Measurements from ENCODE around the gene P2RY11. TPM values are rescaled to one million over a fixed set of nuclear protein-coding genes. Genes with fewer than 3 reads are reported as not detected.

P2RY11 gene
- total RNA-seq, 1 experiment from 2014 or later, result 60.6 TPM

DNA sequence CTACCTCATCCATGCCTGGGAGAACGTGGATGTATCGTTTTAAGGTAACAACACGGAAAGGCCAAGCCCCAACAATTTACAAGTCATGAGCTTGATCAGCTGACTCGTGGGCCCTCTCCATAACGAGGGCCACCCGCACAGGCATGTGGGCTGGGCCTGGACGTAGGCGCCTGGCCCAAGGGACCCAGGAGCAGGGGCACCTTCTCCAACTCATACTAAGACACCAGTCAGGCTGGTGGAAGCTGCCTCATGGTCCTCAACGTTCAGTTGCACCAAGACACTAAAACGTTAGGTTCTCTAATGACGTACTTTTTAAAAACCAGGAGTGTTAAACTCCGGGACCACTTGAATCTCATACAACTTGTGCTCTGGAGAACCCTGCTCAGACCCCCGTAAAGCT is 30.0 kb downstream of the P2RY11 start:
- Histone ChIP-seq H3K79me1 (ENCODE audit: insufficient read depth, low read depth, low read length, poor library complexity, severe bottlenecking) (no peaks in the 10 kb centered on the region), H4K20me1 (ENCODE audit: control insufficient read depth, insufficient read depth, insufficient read length) (no peaks in the 10 kb centered on the region), H2BK5ac (ENCODE audit: insufficient read length, low read length) (no peak overlapping the region), H2BK120ac (ENCODE audit: low read depth, low read length, poor library complexity, severe bottlenecking) (no peak overlapping the region), H3K79me2 (ENCODE audit: insufficient read depth, low read length) (0 out of 2 replicates have a peak, but pooled peaks cover 2% of the 10 kb centered on the region), H2BK20ac (ENCODE audit: low read depth, low read length, poor library complexity, severe bottlenecking) (no peak overlapping the region), H3K18ac (ENCODE audit: insufficient read length, low read depth, low read length) (no peak overlapping the region), H3K27ac (ENCODE audit: insufficient read length, low read depth, low read length) (no peak overlapping the region), H3T11ph (ENCODE audit: low read length) (no peak overlapping the region), H3K27me3 (ENCODE audit: insufficient read depth, low read length) (no peaks in the 10 kb centered on the region), H2BK15ac (ENCODE audit: low read depth, low read length) (no peak overlapping the region), H3K23ac (ENCODE audit: insufficient read length, low read depth, low read length) (no peak overlapping the region), H3K56ac (ENCODE audit: insufficient read length, low read depth, low read length) (no peak overlapping the region), H2BK12ac (ENCODE audit: insufficient read length, low read depth, low read length) (no peak overlapping the region), H4K8ac (replicated peaks; ENCODE audit: insufficient read length, low read depth, low read length) (no peak overlapping the region), H3K9me3 (ENCODE audit: control insufficient read depth, low read depth, low read length) (no peaks in the 10 kb centered on the region), H3K4ac (ENCODE audit: low read depth, low read length) (no peak overlapping the region), H3K23me2 (ENCODE audit: insufficient read length, low read depth, low read length, poor library complexity, severe bottlenecking) (no peaks in the 10 kb centered on the region), H4K5ac (ENCODE audit: insufficient read length, low read depth, low read length) (no peak overlapping the region), H3K4me1 (ENCODE audit: insufficient read depth, low read length) (no peaks in the 10 kb centered on the region), H3K4me2 (ENCODE audit: insufficient read depth, insufficient read length, low read length) (no peak overlapping the region), H2AFZ (ENCODE audit: low read length) (no peak overlapping the region), H4K91ac (ENCODE audit: insufficient read length, low read depth, low read length) (no peak overlapping the region), H3K14ac (ENCODE audit: insufficient read depth, low read length) (no peak overlapping the region), H3K9ac (ENCODE audit: extremely low read depth, insufficient read length, low read length) (no peak overlapping the region), H2AK5ac (ENCODE audit: insufficient read length, low read length) (no peak overlapping the region)
- H3K9me3 Mint-ChIP-seq, result no peaks in the 10 kb centered on the region
- no peaks in the 10 kb centered on the region for H3K4me1 Mint-ChIP-seq
- no peak for TF ChIP-seq CTCF (conservative IDR thresholded peaks at IDR 0.05)
- peaks cover 49 to 98% (median 89%) of the 10 kb centered on the region in 3 experiments; a peak in 6 of 7 replicates for H3K36me3 Mint-ChIP-seq (ENCODE audit: insufficient read depth in 1 of 3, low read depth in 3 of 3)
- no peak overlapping the region for H3K4me3 Mint-ChIP-seq
- H3K27ac Mint-ChIP-seq, result no peak overlapping the region
- no CpG with 5 or more reads among the region's 13 CpGs for WGBS (ENCODE audit: extremely low coverage, insufficient read length, low lambda C conversion rate)
- no peaks in the 10 kb centered on the region; the same call in 1 of the 2 replicates for H3K27me3 Mint-ChIP-seq (ENCODE audit: low read depth)
- DNase-seq, result no peak
